GM12878 (cell line): ENCODE results near the gene NKAIN4. TPM values are rescaled to one million over a fixed set of nuclear protein-coding genes. Genes with fewer than 3 reads are reported as not detected.

Experiments used
- ATAC-seq: fragments of 200-7000 bp; cut with Tn5 transposase; 3 replicates; pipeline ENCODE4 v1.9.1; 2020; ENCODE audit warnings: mild to moderate bottlenecking, moderate library complexity
- BruUV-seq: library from RNA; stranded (reverse); fragments of 400-500 nt; replicated peaks from 2 replicates; lab custom pipeline; 2021; lab: Mats Ljungman, UMichigan
- CTCF ChIA-PET: fragments of 300-600 bp; sonication (Branson Sonifier 250); formaldehyde crosslinking; extraction: SDS; loops from one replicate; lab custom pipeline; 2021; ENCODE audit warnings: inconsistent platforms; lab: Yijun Ruan, JAX
- POLR2A ChIA-PET: fragments of 350-600 bp; formaldehyde crosslinking; extraction: SDS; loops from one replicate; lab custom pipeline; 2021; ENCODE audit warnings: inconsistent platforms; lab: Charles Lee
- RAD21 ChIA-PET: fragments of 300-600 bp; sonication (Branson Sonifier 250); formaldehyde crosslinking; loops from one replicate; lab custom pipeline; 2023; ENCODE audit warnings: antibody characterized with exemption; ENCODE audit not compliant: unreplicated experiment; lab: Charles Lee
- SMC1A ChIA-PET: fragments of 300-600 bp; sonication (Branson Sonifier 250); formaldehyde crosslinking; loops from one replicate; lab custom pipeline; 2023; ENCODE audit not compliant: unreplicated experiment, uncharacterized antibody; lab: Charles Lee
- DNase-seq: peaks from one replicate; pipeline ENCODE4 v3.0.0-alpha.2; 2011; ENCODE audit warnings: low read depth, low spot score
- FAIRE-seq: peaks from 3 replicates; lab custom pipeline; 2011; peaks lifted over from hg19 to GRCh38; lab: Jason Lieb, UNC
- H2AFZ ChIP-seq: 2 replicates; pipeline ENCODE4 v1.6.0; 2011; ENCODE audit warnings: low read depth, low read length, control low read depth; ENCODE audit not compliant: control insufficient read depth
- H3K27ac ChIP-seq: 2 replicates; pipeline ENCODE4 v1.5.1; 2011; ENCODE audit warnings: control low read depth; ENCODE audit not compliant: control insufficient read depth, insufficient read depth
- H3K27me3 ChIP-seq, 2 experiments: replicated peaks in 1 of 2; 2 replicates each; pipeline versions ENCODE4 v1.6.0 to v1.6.1; 2011; ENCODE audit warnings: low read length in 1 of 2; ENCODE audit not compliant: control insufficient read depth in 2 of 2, insufficient read depth in 2 of 2
- H3K36me3 ChIP-seq, 2 experiments: 2 replicates each; pipeline ENCODE4 v1.5.1; 2011; ENCODE audit warnings: low read length in 1 of 2; ENCODE audit not compliant: control insufficient read depth in 2 of 2, insufficient read depth in 2 of 2
- H3K4me1 ChIP-seq: 2 replicates; pipeline ENCODE4 v1.6.1; 2011; ENCODE audit warnings: mild to moderate bottlenecking, low read length, moderate library complexity, mixed read lengths; ENCODE audit not compliant: control insufficient read depth, insufficient read depth
- H3K4me2 ChIP-seq: 2 replicates; pipeline ENCODE4 v1.6.0; 2011; ENCODE audit warnings: control low read depth; ENCODE audit not compliant: control insufficient read depth, insufficient read depth
- H3K4me3 ChIP-seq: fragments of 200-600 bp; sonication (generic); 2 replicates; pipeline ENCODE4 v1.5.1; 2016
- H3K79me2 ChIP-seq: 2 replicates; pipeline ENCODE4 v1.6.0; 2011; ENCODE audit warnings: low read length; ENCODE audit not compliant: control insufficient read depth, insufficient read depth
- H3K9ac ChIP-seq: 2 replicates; pipeline ENCODE4 v1.8.0; 2011; ENCODE audit warnings: low read length, control low read depth, mixed read lengths; ENCODE audit not compliant: control insufficient read depth, insufficient read depth
- H3K9me3 ChIP-seq: replicated peaks from 3 replicates; pipeline ENCODE4 v1.5.1; 2011; ENCODE audit warnings: mild to moderate bottlenecking, low read length; ENCODE audit not compliant: control insufficient read depth, insufficient read depth
- H4K20me1 ChIP-seq: 2 replicates; pipeline ENCODE4 v1.6.0; 2011; ENCODE audit not compliant: control insufficient read depth, insufficient read depth
- BHLHE40 ChIP-seq, 2 experiments: fragments of 450-650 bp in 1 of 2; IDR thresholded peaks; 2 replicates each; pipeline ENCODE4 v1.6.1; 2011 to 2017; ENCODE audit warnings: low read depth in 2 of 2, borderline replicate concordance in 1 of 2, improper control_type of control experiment in 1 of 2, low read length in 1 of 2, mild to moderate bottlenecking in 1 of 2
- EED ChIP-seq: sonication (generic); IDR thresholded peaks from 2 replicates; pipeline ENCODE4 v1.6.1; 2016; ENCODE audit warnings: antibody characterized with exemption, low read depth
- ETV6 ChIP-seq, 2 experiments: fragments of 450-650 bp in 1 of 2; IDR thresholded peaks in 1 of 2; conservative IDR thresholded peaks in 1 of 2; 2 replicates each; pipeline ENCODE4 v1.6.1; 2014; ENCODE audit warnings: antibody characterized with exemption in 1 of 2, borderline replicate concordance in 1 of 2, low read depth in 1 of 2, mild to moderate bottlenecking in 1 of 2, moderate library complexity in 1 of 2
- HCFC1 ChIP-seq: fragments of 150-350 bp; IDR thresholded peaks from 2 replicates; pipeline ENCODE4 v1.6.1; 2014; ENCODE audit warnings: low read length
- NR2F1 ChIP-seq: fragments of 450-650 bp; conservative IDR thresholded peaks from 2 replicates; pipeline ENCODE4 v1.6.1; 2017; ENCODE audit warnings: mild to moderate bottlenecking
- POLR2AphosphoS5 ChIP-seq: IDR thresholded peaks from 2 replicates; pipeline ENCODE4 v1.6.1; 2011; ENCODE audit warnings: mild to moderate bottlenecking, low read length, inconsistent platforms
- YBX1 ChIP-seq: fragments of 450-650 bp; IDR thresholded peaks from 2 replicates; pipeline ENCODE4 v1.6.1; 2016; ENCODE audit warnings: antibody characterized with exemption
- WGBS: methylation state at CpG from one replicate; pipeline ENCODE4 v1.1.6; 2016; ENCODE audit warnings: low lambda C conversion rate; ENCODE audit not compliant: insufficient replicate concordance, insufficient coverage; ENCODE audit errors: missing lambda C conversion rate; 5-methylcytosine and 5-hydroxymethylcytosine counted together
- in situ Hi-C: fragments of 300-500 bp; cut with MboI; formaldehyde crosslinking; loops from 9 replicates; pipeline ENCODE4 v1.14.3; 2018; ENCODE audit warnings: mixed read lengths
- intact Hi-C: fragments of 100-400 bp; cut with micrococcal nuclease; formaldehyde crosslinking; loops from one replicate; pipeline ENCODE4 v1.14.2; 2022; ENCODE audit not compliant: unreplicated experiment
- polyA plus RNA-seq, 11 experiments: library from polyadenylated mRNA; depleted of rRNA in 4 of 11; unstranded in 6 of 11; stranded (reverse) in 5 of 11; fragments of >200 nt; fragmentation: Nextera tagmentation in 4 of 11; fragmentation: Illumina TruSeq in 1 of 11; extraction: Ambion mirVana in 4 of 11; extraction: Trizol in 1 of 11; gene quantifications; 1 replicate in 1 of 11; 2 replicates in 10 of 11; pipeline versions ENCODE4 v1.2.1 to v1.2.3, GENCODE V29; 2011 to 2016; ENCODE audit warnings: inconsistent platforms in 2 of 11, missing spikeins in 2 of 11, low read depth in 1 of 11
- total RNA-seq, 4 experiments: library from RNA; depleted of rRNA in 3 of 4; stranded (reverse); fragments of >200 nt in 3 of 4; fragmentation: Illumina TruSeq in 1 of 4; extraction: Trizol in 1 of 4; gene quantifications; 2 replicates each; pipeline versions ENCODE4 v1.2.1 to v1.2.3, GENCODE V29; 2013 to 2021
- TF ChIP-seq, protein P1 (sequence below): IDR thresholded peaks from 2 replicates; pipeline ENCODE4 v1.6.1; 2011; ENCODE audit warnings: borderline replicate concordance, low read depth, mild to moderate bottlenecking, moderate library complexity, low read length; ENCODE audit not compliant: insufficient read depth, poor library complexity, severe bottlenecking
- TF ChIP-seq, protein P2 (sequence below): fragments of 450-650 bp; formaldehyde crosslinking; IDR thresholded peaks from 2 replicates; pipeline ENCODE4 v1.4.0; 2020; ENCODE audit warnings: mild to moderate bottlenecking, moderate library complexity
- TF ChIP-seq, protein P3 (sequence below): fragments of 450-650 bp; IDR thresholded peaks from 2 replicates; pipeline ENCODE4 v1.6.1; 2018; ENCODE audit warnings: borderline replicate concordance, mild to moderate bottlenecking; ENCODE audit not compliant: partially characterized antibody

Gene NKAIN4
- total and polyA plus RNA-seq, 10 of the 15 experiments (the other 5 are each of a cell fraction or from before 2014, with no cell fraction given), result 0.11 TPM; not detected in 9

DNA sequence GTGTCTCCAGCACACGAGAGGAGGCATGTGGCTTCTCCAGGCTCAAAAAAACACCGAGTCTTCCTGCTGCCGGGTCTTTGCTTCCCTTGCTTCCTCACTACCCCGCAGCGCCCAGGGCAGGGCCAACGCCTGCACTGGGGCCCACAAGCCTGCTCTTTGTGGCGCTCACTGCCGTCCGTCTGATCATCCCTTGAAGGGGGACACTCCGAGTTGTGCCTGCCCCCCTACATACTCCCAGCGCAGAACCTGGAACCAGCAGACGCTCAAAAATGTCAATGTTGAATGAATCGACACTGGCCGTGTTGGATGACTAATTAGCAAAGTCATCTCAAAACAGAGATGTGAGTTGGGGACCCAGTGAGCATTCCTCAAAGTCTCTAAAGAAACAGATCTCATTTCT is 10.3 kb upstream of the NKAIN4 start (continued):
- TF ChIP-seq, protein P1, sequence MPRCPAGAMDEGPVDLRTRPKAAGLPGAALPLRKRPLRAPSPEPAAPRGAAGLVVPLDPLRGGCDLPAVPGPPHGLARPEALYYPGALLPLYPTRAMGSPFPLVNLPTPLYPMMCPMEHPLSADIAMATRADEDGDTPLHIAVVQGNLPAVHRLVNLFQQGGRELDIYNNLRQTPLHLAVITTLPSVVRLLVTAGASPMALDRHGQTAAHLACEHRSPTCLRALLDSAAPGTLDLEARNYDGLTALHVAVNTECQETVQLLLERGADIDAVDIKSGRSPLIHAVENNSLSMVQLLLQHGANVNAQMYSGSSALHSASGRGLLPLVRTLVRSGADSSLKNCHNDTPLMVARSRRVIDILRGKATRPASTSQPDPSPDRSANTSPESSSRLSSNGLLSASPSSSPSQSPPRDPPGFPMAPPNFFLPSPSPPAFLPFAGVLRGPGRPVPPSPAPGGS, result no peak
- no peak for TF ChIP-seq ETV6 (conservative IDR thresholded peaks at IDR 0.05 in 1 of 2, IDR thresholded peaks at IDR 0.05 in 1 of 2; ENCODE audit: borderline replicate concordance in 1 of 2, low read depth in 1 of 2)
- TF ChIP-seq, all 136 proteins: peak for 0

DNA sequence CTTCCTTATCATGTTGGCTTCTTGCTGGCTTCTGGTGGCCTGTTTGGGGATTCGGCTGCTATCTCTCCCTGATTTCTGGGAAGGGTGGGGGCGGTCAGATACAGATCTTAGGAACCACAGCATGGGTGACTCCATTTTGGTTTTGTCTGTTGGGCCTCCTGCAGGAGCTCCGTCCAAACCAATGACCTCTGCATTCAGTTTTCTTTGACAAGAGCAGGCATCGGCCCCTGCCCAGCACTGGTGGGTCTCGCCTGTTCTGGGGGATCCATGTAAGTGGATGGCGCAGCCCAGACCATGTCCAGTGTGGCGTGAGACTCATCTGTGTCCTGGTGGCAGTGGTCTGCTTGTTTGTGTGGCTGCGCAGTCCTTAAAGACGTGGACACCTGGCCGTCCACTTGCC is 9.7 kb upstream of the NKAIN4 start:
- no TSS peak for BruUV-seq
- Histone ChIP-seq H3K79me2 (no peaks in the 10 kb centered on the region), H3K27me3 (peaks cover 0 to 5% of the 10 kb centered on the region in 2 experiments; a peak in 2 of 4 replicates), H3K4me2 (no peak overlapping the region), H2AFZ (no peak overlapping the region), H3K4me3 (no peak overlapping the region), H3K9me3 (no peaks in the 10 kb centered on the region), H3K9ac (no peak overlapping the region), H3K36me3 (no peaks in the 10 kb centered on the region)
- intact Hi-C loops (no loop called here), in situ Hi-C loops (no loop called here)
- 29% methylated on average over 10 of the region's 10 CpGs for WGBS
- SMC1A ChIA-PET, result no interaction called here
- CTCF ChIA-PET, result no interaction called here
- DNase-seq, result no peak
- TF ChIP-seq, protein P2, sequence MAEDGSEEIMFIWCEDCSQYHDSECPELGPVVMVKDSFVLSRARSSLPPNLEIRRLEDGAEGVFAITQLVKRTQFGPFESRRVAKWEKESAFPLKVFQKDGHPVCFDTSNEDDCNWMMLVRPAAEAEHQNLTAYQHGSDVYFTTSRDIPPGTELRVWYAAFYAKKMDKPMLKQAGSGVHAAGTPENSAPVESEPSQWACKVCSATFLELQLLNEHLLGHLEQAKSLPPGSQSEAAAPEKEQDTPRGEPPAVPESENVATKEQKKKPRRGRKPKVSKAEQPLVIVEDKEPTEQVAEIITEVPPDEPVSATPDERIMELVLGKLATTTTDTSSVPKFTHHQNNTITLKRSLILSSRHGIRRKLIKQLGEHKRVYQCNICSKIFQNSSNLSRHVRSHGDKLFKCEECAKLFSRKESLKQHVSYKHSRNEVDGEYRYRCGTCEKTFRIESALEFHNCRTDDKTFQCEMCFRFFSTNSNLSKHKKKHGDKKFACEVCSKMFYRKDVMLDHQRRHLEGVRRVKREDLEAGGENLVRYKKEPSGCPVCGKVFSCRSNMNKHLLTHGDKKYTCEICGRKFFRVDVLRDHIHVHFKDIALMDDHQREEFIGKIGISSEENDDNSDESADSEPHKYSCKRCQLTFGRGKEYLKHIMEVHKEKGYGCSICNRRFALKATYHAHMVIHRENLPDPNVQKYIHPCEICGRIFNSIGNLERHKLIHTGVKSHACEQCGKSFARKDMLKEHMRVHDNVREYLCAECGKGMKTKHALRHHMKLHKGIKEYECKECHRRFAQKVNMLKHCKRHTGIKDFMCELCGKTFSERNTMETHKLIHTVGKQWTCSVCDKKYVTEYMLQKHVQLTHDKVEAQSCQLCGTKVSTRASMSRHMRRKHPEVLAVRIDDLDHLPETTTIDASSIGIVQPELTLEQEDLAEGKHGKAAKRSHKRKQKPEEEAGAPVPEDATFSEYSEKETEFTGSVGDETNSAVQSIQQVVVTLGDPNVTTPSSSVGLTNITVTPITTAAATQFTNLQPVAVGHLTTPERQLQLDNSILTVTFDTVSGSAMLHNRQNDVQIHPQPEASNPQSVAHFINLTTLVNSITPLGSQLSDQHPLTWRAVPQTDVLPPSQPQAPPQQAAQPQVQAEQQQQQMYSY (CRISPR knock-in tag), result no peak
- TF ChIP-seq HCFC1, result no peak
- no peak for TF ChIP-seq YBX1
- TF ChIP-seq EED, result no peak
- TF ChIP-seq, protein P3, sequence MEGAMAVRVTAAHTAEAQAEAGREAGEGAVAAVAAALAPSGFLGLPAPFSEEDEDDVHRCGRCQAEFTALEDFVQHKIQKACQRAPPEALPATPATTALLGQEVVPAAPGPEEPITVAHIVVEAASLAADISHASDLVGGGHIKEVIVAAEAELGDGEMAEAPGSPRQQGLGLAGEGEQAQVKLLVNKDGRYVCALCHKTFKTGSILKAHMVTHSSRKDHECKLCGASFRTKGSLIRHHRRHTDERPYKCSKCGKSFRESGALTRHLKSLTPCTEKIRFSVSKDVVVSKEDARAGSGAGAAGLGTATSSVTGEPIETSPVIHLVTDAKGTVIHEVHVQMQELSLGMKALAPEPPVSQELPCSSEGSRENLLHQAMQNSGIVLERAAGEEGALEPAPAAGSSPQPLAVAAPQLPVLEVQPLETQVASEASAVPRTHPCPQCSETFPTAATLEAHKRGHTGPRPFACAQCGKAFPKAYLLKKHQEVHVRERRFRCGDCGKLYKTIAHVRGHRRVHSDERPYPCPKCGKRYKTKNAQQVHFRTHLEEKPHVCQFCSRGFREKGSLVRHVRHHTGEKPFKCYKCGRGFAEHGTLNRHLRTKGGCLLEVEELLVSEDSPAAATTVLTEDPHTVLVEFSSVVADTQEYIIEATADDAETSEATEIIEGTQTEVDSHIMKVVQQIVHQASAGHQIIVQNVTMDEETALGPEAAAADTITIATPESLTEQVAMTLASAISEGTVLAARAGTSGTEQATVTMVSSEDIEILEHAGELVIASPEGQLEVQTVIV, result no peak
- TF ChIP-seq NR2F1, result no peak
- TF ChIP-seq BHLHE40 (IDR thresholded peaks at IDR 0.05; ENCODE audit: borderline replicate concordance in 1 of 2, low read depth in 2 of 2, low read length in 1 of 2), result no peak
- TF ChIP-seq POLR2AphosphoS5, result no peak
- TF ChIP-seq, all 136 proteins: peak for 0
- no peaks in the 10 kb centered on the region for H4K20me1 ChIP-seq
- no peak overlapping the region for H3K27ac ChIP-seq
- RAD21 ChIA-PET, result no interaction called here
- H3K4me1 ChIP-seq, result no peaks in the 10 kb centered on the region
- FAIRE-seq (no peak), ATAC-seq (no peak)
- POLR2A ChIA-PET, result no interaction called here
